Left renal cortex interstitium (tissue), 4 donors: ENCODE measurements around the gene NDUFAF4. TPM values are rescaled to one million over a fixed set of nuclear protein-coding genes. Genes with fewer than 3 reads are reported as not detected.

ENCODE experiments used
- DNase-seq, 4 donors: peaks; one replicate each; pipeline ENCODE4 v3.0.0-alpha.2; 2013; ENCODE audit warnings: low read depth in 4 of 4, low spot score in 2 of 4, missing footprints in 1 of 4
- polyA plus RNA-seq, 4 donors: library from polyadenylated mRNA; unstranded; fragments of 120-200 nt; gene quantifications; one replicate each; pipeline ENCODE4 v1.2.1, GENCODE V29; 2013; ENCODE audit not compliant: insufficient read length in 4 of 4

NDUFAF4 gene
- 10 to 100 TPM; 31.7 to 42.5 (median 34.8) TPM for polyA plus RNA-seq

DNA sequence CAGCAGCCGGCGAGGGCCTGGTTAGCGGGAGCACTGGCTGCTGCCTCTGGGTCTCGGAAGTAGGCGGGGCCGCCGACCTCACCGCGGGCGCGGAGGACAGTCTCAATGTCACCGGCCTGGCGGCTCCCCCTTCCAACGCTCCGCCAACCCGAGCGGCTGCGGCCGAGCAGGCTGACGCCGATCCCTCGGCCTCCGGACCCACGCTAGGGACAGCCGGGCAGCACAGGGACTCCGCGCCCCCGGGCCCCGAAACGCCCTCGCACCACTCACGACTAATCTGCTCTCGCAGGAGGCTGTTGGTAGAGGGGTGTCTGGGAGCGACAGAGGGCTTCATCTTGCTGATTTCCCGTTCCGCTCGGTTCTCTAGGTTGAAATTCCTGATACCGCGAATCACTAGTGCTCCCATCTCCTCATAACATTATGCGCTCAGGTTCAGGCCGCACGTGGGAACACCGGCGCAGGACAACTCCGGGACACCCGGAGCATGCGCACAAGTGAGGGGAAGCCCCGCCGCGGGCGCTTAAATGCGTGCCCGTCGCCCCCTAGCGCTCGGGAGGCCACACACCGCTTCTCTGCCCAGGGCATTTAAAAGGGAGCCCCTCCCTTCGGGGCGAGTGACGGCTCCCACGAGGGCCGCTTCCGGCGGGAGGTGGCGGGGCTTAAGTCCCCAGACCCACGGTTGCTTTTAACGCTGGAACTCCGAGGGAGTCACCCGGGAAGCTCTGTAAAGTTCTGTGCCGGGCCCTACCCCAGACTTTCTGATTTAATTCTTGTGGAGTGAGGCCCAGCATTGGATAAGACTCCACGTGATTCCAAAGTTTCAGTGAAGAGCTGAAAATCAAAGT is at the start of gene NDUFAF4:
TSS of gene NDUFAF4 (minus strand) at position 496 of the 845 bp plus-strand sequence. CDS start at position 406, 90 bp downstream.
- peak; percentile 85 to 95 (median 90) for DNase-seq

DNA sequence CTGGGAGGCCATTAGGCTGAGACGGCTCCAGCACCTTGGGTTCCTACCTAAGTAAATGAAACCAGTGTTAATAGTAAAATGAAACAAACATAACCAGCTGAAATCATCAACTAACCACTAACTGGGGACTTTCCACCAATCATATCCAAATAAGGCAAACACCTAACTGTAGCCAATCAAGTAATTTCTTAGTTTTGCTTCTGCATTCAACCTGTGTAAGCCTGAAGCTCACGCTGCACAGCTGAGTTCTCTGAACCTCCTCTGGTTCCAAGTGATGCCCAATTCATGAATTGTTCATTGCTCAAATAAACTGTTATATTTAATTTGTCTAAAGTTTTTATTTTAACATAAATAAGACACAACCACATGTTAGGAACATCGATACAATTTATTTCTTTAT is 49.4 kb upstream of the NDUFAF4 start:
- no peak for DNase-seq

DNA sequence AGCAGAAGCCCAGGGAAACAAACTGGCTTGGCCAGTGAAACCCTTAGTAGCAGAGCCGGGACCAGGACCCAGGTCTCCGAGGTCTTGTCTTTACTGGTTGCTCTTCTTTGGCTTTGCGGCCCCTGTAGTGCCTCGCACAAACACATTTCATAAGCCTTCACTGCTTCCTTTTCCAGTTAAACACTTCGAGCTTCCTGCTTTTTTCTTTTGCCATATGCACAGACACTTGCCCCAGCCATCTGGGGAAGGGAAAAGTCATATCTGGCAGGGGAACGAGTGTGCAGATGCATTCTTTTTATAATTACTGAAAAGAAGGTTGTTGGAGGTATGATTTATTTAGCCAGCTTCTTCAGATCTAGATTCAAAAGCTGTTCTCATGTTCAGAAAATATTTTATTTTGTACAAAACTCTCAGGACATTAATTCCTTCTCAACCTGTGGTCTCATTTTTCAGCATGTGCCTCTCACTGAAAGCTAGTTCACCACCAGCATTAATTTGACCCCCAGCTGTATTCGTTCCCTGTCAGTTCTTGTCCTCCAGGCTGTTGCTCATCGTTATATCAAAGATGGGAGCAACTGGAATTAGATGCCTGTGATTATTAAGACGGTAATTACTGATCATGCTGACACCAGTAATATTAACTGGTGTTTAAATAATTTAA is 46.0 kb upstream of the NDUFAF4 start:
- DNase-seq, result no peak

DNA sequence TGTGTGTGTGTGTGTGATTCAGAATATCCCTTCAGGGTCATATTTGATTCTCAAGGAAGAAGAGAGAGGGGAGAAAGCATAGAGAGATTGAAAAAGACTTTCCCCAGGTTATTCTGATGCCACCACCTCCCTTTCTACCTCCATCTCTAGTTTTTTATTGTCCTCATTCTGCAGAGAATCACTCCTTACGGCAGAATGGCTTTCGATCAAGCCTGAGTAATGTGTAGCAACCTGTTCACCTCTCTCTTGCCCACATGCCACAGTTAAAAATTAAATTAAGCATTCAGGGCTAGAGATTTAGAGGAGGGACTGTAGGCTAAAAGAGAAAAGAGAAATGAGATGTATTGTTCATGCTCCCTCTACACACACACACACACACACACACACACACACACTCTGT is 45.0 kb upstream of the NDUFAF4 start:
- DNase-seq, result no peak

DNA sequence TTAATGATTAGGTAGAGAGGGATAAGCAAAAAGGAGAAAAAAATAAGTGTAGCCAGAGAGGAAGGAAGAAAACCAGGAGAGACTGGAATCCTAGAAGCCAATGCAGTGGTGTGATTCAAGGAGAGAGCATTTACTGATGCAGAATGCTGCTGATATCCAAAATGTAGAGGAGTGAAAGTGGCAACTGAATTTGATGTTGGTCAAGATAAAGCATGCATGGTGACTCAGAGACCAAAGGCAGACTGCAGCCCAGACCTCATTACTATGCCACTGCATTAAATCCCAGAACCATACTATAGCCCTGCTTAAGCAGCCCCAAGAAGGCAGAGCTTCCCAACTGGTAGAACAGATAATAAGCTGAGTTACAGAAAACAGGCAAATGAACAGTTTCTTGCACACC is 42.6 kb upstream of the NDUFAF4 start:
- no peak for DNase-seq

DNA sequence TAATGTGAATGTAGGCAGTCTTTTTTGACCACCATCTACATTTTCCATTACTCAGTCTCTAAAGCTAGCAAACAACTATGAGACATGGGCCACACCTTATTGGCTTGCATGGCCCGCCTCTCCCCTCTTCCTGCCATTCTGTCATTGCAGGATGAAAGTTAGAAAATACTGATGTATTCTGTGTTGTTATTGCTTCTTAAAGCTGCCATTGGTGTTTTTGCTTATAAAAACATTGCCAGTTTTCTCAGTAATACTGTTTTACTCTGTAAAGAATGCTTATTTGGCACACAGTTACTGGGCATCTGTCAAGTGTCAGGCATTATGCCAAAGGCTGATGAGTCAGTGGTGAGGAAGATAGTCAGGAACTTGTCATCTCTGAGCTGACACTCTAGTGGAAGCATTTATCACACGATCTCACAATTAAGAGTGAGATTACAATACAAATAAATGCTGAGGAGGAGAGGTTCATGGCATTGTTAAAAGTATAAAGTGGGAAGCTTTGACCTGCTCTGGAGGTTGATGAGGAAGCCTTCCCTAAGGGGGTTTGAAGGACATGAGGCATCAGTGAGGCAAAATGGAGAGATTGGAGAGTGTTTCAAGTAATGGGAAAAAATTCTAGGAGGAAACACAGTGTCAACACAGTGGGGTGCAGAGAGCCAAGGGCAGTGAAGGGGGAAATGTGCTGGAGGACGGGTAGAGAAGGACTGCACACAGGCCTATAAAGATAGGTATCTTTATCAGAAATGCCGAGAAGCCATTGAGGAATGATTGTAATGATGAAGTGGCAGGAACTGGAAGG is 41.5 kb upstream of the NDUFAF4 start:
- no peak for DNase-seq

DNA sequence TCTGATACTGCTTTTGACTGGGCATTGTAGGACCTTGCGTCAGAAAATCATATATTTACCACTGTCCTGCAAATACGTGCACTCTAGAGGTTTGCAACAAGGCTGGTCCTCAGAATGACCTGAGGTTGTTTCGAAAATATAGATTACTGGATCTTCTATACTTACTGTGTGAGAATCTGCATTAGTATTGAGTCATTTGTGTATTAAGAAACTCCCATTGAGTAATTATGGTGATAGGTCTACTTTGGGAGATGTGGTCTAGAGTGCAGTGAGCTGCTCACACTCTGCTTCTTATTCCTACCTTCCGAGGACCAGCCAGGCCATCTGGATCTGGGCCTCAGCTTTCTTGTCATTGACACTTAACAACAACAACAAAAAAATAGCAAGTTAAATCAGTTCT is 36.4 kb upstream of the NDUFAF4 start:
- no peak for DNase-seq

DNA sequence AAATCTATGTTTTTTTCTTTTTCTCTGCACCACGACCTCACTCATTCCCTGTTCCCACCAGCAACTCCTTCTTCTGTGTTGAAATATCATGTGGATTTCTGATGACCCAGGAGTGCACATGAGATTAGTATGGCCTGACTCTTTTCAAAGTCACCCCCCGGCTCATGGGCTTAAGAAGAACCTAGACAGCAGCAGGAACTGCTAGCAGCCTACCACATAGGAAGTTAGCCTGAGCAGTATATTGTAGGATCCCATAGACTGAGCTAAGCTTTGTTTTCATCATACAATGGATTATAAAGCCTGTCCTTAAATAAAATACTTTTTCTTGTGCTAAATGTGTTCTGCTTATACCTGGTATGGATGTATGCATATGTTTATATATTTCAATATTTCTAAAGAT is 33.5 kb upstream of the NDUFAF4 start:
- no peak for DNase-seq

DNA sequence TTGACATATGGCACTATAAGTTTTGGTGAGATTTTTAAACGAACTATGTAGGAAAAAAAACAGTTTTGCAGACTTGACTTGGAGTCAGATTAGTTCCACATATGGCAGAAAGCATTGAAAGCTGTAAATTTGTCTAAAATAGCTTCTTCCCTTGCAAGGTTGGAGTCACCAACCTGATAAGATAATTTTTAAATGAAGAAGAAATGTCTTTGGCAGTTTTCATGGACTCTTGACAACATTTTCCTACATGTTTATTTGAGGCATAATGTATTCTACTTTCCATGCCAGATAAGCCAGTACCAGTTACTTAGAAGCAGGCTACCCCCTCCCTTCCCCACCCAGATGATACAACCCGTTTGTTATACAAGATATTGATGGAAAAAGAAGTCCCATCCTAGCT is 32.0 kb upstream of the NDUFAF4 start:
- no peak for DNase-seq

DNA sequence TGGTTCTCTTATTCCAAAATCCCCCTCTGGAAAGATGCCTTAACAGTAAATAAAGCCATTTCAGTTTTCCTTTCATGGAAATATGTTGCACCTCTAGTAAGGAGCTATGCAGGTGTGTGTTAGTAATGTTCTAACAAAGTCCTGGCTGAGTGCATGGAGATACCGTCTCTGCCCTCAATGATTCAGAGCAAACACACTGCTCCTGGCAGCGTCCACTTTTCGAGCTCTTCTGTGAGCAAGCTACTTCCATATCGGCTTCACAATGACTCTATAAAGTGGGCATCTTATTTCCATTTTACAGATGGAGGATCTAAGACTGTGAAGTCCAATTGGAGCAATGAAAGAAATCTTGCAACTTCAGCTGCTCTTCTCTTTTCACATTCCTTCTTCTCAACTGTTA is 30.0 kb upstream of the NDUFAF4 start:
- DNase-seq, result no peak

DNA sequence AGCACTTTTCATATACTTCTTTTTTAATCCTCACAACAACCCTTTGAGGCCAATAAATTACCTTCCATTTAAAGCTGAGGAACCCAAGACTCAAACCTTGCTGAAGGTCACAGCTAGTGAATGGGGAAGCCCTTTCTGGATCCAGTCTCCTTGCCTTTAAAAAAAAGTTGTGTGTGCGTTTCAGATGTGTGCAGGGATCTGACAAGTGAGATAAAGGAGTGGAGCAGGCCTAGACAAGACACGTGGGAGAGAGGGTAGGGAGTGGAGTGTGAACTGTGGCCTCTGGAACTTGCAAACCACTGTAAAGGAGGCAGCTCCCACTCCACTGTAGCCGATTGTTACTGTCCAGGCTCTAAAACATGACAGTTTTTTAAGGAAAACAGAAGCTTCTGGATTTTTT is 28.7 kb upstream of the NDUFAF4 start:
- no peak for DNase-seq

DNA sequence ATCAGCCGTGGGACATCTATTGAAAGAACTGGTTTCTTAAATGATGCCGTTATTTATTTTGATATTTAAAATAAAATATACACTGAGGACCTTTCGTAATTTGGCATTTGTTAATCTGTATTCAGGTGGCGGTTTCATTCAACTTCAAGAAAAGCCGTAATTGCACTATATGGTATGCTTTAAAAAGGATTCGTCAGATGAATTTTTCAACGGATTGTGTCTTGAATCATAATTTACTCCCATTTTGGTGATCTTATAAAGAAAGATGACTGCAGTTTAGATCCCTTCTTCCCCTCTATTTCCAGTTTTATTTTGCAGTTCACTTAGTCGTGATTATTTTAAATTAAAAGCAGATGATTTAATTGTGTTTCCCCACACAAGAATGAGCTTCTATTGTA is 27.6 kb upstream of the NDUFAF4 start:
- no peak for DNase-seq

DNA sequence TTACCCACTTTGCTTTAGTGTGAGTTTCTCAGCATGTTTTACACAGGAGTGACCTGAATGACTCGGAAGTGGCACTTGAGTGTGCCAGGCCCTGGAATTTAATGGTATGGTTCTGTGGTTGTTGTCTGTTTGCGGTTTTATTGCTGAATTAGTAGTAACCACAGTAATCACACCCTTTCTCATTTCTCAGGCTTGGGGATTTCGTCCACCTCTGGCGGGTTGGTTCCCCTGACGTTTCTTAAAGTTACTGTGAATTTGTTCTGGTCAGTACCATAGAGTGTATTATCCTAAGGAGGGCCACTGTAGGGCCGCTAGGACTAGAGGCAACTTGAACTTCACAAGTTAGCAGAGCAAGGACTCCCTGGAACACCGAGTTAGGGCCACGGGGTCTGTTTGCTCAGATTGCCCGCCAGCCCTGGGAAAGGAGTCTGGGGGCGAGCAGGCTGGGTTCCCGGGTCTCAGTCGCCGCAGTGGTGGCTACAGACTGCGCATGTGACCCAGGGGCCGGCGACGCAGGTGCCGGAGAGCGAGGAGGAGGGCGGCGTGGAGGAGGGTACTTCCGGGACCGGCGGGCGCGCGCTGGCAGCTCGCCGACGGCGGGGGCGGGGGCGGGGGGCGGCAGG is 26.3 kb upstream of the NDUFAF4 start:
- DNase-seq, result peak in 3 of 4 donors; percentile 36 to 37 (median 37)

DNA sequence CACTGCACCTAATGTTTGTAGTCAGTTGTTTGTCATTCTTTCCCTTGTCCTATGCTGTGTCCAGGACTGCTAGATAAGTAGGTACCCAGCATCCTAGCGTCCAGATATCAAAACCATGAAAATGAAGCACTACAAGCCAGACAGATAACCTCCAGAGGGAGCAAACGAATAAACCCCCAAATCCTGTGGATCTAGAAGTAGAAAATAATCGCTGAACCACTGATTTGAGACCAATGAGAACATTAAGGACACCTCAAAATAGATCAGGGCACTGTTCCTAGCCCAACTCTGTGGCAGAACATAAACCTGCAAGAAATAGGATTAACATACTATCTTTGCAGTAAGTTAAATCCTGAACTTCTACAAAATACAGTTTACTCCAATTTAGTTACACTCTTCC is 25.7 kb upstream of the NDUFAF4 start:
- no peak for DNase-seq

DNA sequence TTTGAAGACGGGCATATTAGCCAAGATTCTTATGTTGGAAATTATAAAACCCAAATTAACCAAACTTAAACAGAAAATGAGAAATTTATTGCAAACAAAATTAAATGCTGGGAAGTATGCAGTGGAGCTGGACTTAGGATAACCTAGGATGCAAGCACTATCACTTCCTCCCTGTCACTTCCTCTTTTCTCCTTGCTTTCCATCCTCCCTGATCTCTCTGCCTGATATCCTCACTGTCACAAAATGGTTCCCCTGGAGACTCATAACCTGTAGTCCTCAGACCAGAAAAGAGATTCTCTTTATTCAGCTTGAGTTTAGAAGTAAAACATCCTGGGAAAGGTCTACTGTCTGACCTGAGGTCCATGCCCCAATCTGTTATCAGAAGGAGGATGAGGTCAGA is 19.4 kb upstream of the NDUFAF4 start:
- no peak for DNase-seq

DNA sequence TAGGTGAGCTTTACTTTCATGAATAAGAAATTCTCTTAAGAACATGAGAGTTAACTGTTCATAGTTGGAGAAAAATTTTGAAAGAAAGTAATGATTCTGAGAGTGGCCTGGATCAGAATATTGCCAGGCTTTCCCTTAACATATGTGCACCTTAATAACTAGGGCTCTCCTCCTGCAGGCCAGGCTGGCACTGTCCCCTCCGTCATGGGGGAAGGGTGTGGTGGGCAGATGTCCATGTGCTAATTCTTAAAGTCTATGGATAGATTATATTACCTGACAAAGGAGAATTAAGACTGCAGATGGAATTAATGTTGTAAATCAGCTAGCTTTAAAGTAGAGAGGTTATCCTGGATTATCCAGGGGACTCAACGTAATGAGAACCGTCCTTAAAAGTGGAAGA is 15.9 kb upstream of the NDUFAF4 start:
- DNase-seq, result no peak

DNA sequence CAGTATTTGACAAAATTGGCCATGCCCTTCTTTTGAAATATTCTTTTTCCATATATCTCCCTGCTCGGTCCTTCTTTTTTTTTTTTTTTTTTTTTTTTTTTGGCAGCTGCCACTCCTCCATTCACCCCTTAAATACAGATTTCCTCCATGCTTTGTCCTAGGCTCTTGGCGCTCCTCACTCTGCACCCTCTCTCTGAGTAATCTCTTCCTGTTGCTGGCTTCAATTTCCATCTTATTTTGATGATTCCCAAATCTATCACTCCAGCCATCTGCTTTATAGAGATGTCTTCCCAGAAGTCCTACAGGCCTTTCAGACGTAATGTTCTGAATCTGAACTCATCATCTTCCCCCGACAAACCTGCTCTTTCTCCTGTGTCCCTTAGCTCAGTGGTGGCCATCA is 14.1 kb upstream of the NDUFAF4 start:
- no peak for DNase-seq

DNA sequence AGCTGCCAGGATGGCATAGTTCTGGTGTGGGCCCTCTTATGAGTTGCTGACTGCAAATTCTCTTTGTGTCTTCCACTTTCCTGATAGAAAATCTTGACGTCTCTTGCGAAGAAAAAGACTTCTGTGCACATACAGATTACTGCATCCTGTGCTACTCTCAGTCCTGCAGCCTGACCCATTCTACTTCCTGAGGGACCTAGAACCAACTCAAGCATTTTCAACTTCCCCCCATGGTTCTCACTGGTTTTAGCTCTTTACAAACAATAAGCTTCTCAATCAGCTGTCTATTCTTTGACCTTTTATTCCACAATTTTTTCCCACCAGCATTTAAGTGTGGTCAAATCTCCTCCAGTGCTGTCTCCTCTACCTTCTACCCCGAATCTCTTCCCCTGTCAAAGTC is 13.5 kb upstream of the NDUFAF4 start:
- no peak for DNase-seq

DNA sequence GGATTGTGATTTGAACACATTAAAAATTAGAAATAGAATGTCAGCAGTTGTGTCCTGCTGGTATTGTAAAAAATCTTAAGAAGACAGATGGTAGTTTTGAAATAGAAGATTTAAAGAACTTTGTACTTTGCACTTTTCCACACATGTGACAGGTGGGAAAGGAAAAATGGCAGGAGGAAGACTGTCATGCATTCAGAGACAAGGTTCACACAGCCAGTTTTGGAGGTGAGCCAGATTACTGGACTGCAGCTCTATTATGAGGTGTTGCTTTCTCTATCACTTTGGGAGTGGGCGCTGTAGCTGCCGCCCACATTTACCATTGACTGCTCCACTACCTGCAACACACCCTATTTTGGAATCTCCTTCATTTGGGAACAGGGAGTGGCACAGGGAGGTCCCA is 12.1 kb upstream of the NDUFAF4 start:
- no peak for DNase-seq

DNA sequence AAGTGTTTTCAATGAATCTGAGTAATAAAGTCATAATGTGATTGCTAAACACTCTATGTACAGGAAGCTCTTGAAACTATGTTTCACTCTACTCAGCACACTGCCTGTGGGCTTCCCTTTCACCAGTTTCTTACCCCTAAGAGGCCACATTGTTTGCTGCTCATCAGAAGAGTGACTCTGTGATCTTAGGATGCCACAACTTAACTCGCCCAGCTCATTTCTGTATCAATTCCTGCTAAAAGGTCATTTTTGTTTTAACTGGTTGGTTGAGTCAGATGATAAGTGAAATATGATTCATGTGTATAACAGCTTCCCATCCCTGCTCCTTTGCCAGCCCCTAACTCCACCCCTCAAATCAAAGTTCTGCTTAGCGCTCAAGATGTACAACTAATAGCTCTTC is 9.8 kb upstream of the NDUFAF4 start:
- DNase-seq, result no peak

DNA sequence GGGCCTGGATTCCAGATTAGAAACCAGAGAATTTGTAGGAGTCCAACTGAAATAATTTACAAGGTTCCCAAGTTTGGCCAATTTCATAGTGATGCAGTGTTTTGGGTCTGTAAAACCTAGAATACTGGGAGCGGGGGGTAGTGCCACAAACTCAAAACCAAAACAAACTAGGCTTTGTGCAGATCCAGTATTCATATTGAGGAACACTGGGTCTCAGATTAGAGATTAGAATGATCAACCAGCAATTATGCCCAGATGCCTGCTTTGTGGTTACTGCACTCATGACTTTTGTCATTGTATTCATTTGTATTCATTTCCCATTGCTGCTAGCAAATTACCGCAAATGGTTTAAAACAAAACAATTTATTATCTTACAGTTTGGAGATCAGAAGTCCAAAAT is 3.2 kb upstream of the NDUFAF4 start:
- no peak for DNase-seq
